Ishikawa (cell line): ENCODE results near the gene RAP2A.

Experiments
- CEBPB ChIP-seq: IDR thresholded peaks from 2 replicates; pipeline ENCODE4 v1.6.1; 2012
- CREB1 ChIP-seq: IDR thresholded peaks from 2 replicates; pipeline ENCODE4 v1.6.1; 2012; ENCODE audit warnings: low read depth
- EGR1 ChIP-seq: IDR thresholded peaks from 2 replicates; pipeline ENCODE4 v1.6.1; 2012
- EP300 ChIP-seq: IDR thresholded peaks from 2 replicates; pipeline ENCODE4 v1.6.1; 2012; ENCODE audit warnings: borderline replicate concordance
- FOXM1 ChIP-seq: IDR thresholded peaks from 2 replicates; pipeline ENCODE4 v1.6.1; 2012; ENCODE audit warnings: low read depth, borderline replicate concordance
- MAX ChIP-seq: IDR thresholded peaks from 2 replicates; pipeline ENCODE4 v1.6.1; 2012
- NFIC ChIP-seq: IDR thresholded peaks from 2 replicates; pipeline ENCODE4 v1.6.1; 2012
- RAD21 ChIP-seq: IDR thresholded peaks from 2 replicates; pipeline ENCODE4 v1.6.1; 2012; ENCODE audit warnings: low read depth
- TAF1 ChIP-seq: IDR thresholded peaks from 2 replicates; pipeline ENCODE4 v1.6.1; 2012; ENCODE audit warnings: low read depth, mild to moderate bottlenecking
- TCF12 ChIP-seq: IDR thresholded peaks from 2 replicates; pipeline ENCODE4 v1.6.1; 2012; ENCODE audit warnings: low read depth
- TEAD4 ChIP-seq: IDR thresholded peaks from 2 replicates; pipeline ENCODE4 v1.6.1; 2012
- USF1 ChIP-seq: IDR thresholded peaks from 2 replicates; pipeline ENCODE4 v1.6.1; 2012
- YY1 ChIP-seq: IDR thresholded peaks from 2 replicates; pipeline ENCODE4 v1.6.1; 2012; ENCODE audit warnings: low read depth
- ZBTB7A ChIP-seq: IDR thresholded peaks from 2 replicates; pipeline ENCODE4 v1.6.1; 2012; ENCODE audit warnings: low read depth
- TF ChIP-seq, protein P1 (sequence below): IDR thresholded peaks from 2 replicates; pipeline ENCODE4 v1.6.1; 2012; ENCODE audit warnings: low read depth, mild to moderate bottlenecking

The RAP2A gene

DNA sequence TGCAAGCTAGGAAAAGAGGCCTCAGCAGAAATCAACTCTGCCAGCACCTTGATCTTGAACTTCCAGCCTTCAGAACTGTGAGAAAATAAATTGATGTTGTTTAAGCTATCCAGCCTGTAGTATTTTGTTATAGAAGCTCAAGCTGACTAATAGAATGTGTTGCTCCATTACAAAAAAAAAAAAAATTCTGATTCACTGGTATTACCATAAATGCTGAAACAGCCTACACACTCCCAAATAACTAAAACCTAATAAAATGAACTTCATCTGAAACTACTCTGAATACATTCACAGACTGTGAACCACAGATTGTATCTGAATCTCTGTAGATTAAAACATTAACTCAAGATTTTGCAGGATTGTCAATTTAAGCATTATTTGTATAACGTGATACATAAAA lies 49.5 kb downstream of the RAP2A start:
- no peak for TF ChIP-seq TCF12
- no peak for TF ChIP-seq ZBTB7A
- TF ChIP-seq, protein P1, sequence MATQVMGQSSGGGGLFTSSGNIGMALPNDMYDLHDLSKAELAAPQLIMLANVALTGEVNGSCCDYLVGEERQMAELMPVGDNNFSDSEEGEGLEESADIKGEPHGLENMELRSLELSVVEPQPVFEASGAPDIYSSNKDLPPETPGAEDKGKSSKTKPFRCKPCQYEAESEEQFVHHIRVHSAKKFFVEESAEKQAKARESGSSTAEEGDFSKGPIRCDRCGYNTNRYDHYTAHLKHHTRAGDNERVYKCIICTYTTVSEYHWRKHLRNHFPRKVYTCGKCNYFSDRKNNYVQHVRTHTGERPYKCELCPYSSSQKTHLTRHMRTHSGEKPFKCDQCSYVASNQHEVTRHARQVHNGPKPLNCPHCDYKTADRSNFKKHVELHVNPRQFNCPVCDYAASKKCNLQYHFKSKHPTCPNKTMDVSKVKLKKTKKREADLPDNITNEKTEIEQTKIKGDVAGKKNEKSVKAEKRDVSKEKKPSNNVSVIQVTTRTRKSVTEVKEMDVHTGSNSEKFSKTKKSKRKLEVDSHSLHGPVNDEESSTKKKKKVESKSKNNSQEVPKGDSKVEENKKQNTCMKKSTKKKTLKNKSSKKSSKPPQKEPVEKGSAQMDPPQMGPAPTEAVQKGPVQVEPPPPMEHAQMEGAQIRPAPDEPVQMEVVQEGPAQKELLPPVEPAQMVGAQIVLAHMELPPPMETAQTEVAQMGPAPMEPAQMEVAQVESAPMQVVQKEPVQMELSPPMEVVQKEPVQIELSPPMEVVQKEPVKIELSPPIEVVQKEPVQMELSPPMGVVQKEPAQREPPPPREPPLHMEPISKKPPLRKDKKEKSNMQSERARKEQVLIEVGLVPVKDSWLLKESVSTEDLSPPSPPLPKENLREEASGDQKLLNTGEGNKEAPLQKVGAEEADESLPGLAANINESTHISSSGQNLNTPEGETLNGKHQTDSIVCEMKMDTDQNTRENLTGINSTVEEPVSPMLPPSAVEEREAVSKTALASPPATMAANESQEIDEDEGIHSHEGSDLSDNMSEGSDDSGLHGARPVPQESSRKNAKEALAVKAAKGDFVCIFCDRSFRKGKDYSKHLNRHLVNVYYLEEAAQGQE = no peak
- TF ChIP-seq EGR1 = no peak
- TF ChIP-seq TAF1 = no peak
- TF ChIP-seq CEBPB = no peak
- no peak for TF ChIP-seq MAX
- TF ChIP-seq USF1 = no peak
- no peak for TF ChIP-seq YY1
- no peak for TF ChIP-seq RAD21
- TF ChIP-seq EP300 = no peak

DNA sequence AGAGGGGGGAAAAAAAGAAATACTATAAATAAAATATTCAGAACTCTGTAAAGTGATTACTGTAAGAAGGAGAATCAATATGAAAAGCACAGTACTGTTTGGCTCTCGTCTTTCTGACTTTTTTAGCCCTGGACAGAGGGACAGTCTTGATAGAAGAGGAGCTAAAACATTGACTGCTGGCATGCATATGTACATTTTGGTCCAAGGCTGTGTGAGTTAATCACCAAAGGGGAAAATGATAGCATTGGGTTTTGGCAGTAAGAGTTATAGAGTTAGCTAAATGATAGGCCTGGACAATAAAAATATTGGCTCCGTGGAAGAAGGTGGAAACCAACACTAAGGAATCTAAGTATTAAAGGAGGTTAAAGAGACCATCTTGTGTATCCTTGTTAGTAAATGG lies 50.3 kb downstream of the RAP2A start:
- TF ChIP-seq CEBPB (no peak), CREB1 (no peak), TEAD4 (no peak), TCF12 (no peak), TAF1 (no peak), FOXM1 (no peak), ZBTB7A (no peak), NFIC (no peak), EP300 (no peak), MAX (no peak), USF1 (no peak), RAD21 (no peak), YY1 (no peak)
- TF ChIP-seq, protein P1 = no peak

DNA sequence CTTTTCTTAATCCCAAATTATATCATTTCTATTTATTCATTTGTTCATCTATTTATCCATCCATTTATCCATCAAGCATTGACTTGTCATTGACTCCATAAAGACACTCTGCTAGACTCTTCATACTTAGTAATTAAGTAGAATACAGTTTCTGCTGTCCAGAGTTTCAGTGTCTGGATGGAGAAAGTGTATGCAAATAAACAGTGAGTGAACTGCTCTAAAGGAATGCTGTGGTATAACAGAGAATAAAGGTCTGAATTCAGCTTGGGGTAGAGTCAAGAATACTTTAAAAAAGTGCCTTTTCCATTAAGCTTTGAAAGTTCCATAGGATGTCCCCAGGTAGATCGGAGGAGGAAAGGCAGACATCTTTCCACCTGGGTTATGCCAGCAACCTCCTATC lies 51.4 kb downstream of the RAP2A start:
- TF ChIP-seq TAF1 = no peak
- no peak for TF ChIP-seq CEBPB
- TF ChIP-seq YY1 = no peak
- TF ChIP-seq RAD21 = no peak
- TF ChIP-seq USF1 = no peak
- TF ChIP-seq TCF12 = no peak
- no peak for TF ChIP-seq EP300
- no peak for TF ChIP-seq FOXM1
- no peak for TF ChIP-seq MAX
- TF ChIP-seq ZBTB7A = no peak

DNA sequence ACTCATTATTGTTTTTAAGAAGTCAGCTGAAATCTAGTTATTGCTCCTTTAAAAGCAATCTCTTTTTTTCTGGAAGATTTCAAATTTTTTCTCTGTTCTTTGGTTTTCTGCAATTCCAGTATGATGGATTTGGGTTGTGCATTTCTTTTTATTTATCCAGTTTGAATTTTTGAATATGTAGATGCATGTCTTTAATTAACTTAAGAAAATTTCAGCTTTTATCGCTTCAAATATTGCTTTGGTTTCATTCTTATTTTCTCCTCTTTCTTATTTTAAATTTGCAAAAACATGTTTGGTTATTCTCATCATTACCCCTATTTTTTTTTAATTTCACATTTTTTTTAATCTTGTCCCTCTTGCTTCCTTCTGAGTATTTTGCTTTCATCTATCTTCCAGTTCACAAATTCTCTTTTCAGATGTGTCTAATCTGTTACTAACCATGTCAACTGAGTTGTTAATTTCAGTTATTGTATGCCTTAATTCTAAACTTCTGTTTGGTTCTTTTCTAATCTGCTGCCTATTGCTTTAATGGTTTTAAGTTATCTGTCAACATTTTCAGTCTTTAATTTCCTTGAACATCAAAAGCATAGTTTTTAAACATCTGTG lies 56.8 kb downstream of the RAP2A start:
- TF ChIP-seq FOXM1 (no peak), EGR1 (no peak), ZBTB7A (no peak), RAD21 (no peak), TCF12 (no peak), TEAD4 (no peak), YY1 (no peak), EP300 (no peak), USF1 (no peak), NFIC (no peak), CEBPB (no peak), TAF1 (no peak), MAX (no peak), CREB1 (no peak)
- TF ChIP-seq, protein P1 = no peak
